ENCODE data around the gene RNF220.

DNA sequence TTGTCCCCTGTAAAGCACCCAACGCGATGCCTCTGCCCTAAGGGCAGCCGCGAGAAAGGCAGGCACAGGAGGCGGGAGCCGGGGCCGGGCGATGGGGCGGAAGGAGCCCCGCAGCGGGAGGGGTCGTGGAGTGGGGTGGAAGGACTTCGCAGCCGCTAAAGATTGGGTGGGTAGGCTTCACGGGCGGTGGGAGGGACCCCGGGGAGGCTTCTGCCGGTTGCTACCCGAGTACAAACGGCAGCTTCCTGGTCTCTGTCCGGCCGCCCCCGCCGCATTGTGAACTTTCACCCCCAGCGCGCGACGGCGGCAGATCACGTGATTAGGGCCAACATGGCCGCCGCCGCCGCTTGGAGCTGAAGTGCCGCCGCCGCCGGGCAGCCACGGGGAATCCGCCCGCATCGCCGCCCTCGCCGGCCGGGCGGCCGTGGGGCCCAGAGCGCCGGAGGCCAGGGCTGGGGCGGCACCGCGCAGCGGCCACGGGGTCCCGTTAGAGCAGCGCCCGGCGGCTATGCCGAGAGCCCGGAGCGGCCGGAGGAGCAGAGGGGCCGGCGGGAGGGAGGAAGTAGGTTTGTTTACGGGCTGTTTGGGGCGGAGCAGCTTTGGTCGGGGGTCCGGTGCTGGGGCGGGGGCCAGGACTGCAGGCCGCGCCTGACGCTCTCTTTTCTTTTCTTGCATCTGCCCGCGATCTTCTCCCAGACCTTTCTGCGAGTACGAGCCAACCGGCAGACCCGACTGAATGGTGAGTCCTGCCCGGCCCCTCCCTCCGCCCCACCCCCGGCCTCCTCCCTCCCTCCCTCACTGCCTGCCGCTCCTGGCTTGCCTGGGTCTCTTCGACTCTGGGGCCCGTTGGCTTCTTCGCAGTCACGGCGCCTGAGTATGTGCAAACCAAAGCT lies 226.8 kb downstream of the RNF220 start:
- no peak for TF ChIP-seq EZH2 (IDR thresholded peaks at IDR 0.05; ENCODE audit: insufficient read depth, low read length)
- TF ChIP-seq, protein P1, sequence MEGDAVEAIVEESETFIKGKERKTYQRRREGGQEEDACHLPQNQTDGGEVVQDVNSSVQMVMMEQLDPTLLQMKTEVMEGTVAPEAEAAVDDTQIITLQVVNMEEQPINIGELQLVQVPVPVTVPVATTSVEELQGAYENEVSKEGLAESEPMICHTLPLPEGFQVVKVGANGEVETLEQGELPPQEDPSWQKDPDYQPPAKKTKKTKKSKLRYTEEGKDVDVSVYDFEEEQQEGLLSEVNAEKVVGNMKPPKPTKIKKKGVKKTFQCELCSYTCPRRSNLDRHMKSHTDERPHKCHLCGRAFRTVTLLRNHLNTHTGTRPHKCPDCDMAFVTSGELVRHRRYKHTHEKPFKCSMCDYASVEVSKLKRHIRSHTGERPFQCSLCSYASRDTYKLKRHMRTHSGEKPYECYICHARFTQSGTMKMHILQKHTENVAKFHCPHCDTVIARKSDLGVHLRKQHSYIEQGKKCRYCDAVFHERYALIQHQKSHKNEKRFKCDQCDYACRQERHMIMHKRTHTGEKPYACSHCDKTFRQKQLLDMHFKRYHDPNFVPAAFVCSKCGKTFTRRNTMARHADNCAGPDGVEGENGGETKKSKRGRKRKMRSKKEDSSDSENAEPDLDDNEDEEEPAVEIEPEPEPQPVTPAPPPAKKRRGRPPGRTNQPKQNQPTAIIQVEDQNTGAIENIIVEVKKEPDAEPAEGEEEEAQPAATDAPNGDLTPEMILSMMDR (IDR thresholded peaks at IDR 0.05; ENCODE audit: insufficient read depth, low read depth, low read length): no peak

Data from astrocyte (in vitro differentiated cells and primary cell).